DOHH2 (cell line): ENCODE results near the gene KRTAP2-3.

Source experiments
- EZH2phosphoT487 ChIP-seq: fragments of 200-600 bp; sonication (generic); IDR thresholded peaks from 2 replicates; pipeline ENCODE4 v1.6.1; 2017; ENCODE audit warnings: borderline replicate concordance, mild to moderate bottlenecking, antibody characterized with exemption, low read length, moderate library complexity, mixed read lengths
- TF ChIP-seq, protein P1 (sequence below): fragments of 200-600 bp; sonication (generic); IDR thresholded peaks from one replicate; pipeline ENCODE4 v1.5.1; 2014; ENCODE audit warnings: antibody characterized with exemption, mild to moderate bottlenecking, low read depth, low read length; ENCODE audit not compliant: poor library complexity, severe bottlenecking

DNA sequence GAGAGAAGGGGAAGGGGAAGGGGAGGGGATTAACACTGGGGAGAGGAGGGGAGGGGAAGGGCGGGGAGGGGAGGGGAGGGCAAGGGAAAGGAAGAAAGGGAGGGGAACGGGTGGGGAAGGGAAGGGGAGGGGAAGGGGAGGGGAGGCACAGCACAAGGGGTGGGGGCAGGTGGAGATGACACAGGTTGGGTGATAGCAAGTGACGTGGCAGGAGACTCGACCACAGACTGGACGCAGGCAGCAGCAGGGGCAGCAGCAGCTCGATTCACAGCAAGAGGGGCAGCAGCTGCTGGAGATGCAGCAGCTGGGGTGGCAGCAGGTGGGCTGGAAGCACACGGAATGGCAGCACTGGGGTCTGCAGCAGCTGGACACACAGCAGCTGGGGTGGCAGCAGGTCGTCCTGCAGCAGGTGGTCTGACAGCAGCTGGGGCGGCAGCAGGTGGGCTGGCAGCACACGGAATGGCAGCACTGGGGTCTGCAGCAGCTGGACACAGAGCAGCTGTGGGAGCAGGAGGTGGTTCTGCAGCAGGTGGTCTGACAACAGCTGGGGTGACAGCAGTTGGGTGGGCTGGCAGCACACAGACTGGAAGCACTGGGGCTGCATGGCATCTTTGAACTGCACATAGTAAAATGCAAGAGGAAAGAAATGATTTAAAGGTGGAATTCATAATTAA, 41.8 kb upstream of the KRTAP2-3 start, which contains the start of gene KRTAP4-16:
- TF ChIP-seq, protein P1, sequence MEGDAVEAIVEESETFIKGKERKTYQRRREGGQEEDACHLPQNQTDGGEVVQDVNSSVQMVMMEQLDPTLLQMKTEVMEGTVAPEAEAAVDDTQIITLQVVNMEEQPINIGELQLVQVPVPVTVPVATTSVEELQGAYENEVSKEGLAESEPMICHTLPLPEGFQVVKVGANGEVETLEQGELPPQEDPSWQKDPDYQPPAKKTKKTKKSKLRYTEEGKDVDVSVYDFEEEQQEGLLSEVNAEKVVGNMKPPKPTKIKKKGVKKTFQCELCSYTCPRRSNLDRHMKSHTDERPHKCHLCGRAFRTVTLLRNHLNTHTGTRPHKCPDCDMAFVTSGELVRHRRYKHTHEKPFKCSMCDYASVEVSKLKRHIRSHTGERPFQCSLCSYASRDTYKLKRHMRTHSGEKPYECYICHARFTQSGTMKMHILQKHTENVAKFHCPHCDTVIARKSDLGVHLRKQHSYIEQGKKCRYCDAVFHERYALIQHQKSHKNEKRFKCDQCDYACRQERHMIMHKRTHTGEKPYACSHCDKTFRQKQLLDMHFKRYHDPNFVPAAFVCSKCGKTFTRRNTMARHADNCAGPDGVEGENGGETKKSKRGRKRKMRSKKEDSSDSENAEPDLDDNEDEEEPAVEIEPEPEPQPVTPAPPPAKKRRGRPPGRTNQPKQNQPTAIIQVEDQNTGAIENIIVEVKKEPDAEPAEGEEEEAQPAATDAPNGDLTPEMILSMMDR = no peak
- no peak for TF ChIP-seq EZH2phosphoT487
